HG03097 (cell line): ENCODE measurements around the gene PTPRT.

Experiments used
- ATAC-seq: cut with Tn5 transposase; IDR thresholded peaks from one replicate; pipeline ENCODE4 v1.9.1; 2021; ENCODE audit not compliant: unreplicated experiment, low FRiP score

The PTPRT gene

DNA sequence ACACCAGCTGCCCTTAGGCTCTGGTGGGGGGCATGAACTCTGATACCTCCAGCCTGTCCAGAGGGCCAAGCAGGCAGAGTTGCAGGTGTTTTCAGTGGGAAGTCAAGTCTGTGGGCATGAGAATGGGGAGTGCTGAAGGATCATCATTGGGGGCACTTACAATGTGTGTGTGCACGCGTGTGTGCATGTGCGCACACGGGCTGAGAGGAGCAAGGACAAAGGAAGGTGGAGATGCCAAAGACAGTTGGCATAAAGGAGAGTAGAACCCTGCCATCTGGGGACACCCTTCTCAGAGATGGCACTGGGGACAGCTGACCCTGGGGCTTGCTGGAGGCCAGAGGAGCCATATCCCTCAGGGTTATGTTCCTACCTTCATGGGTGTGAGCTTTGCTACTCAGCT, 1163.1 kb downstream of the PTPRT start:
- no peak for ATAC-seq

DNA sequence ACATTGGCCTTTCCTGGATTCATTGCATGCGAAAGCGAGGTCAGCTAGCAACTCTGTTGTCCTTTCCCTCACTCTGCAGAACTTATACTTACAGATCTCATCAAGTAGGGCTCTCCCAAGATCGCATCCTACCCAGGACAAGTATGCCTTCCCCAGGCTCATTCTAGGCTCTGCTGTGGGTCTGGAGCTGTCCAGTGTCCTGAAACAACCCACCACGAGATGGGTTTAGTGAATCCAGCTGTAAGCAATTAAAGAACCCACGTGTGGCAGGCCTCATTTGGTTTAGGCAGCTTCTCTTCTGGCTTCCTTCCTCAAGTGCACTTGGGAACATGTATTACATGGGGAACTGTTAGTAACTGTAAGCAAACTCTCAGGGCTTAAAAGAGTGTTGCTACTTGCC, 1165.1 kb downstream of the PTPRT start:
- no peak for ATAC-seq
